HUES6 (cell line): ENCODE results near the gene GNG14.
"Not testable (repeated sequence)": the region's sequence is repeated elsewhere in the genome, so short reads cannot be mapped to it uniquely, and the experiment has no call there.

Source experiments
- H3K27ac ChIP-seq: 2 replicates; pipeline ENCODE4 v1.7.0; 2013; ENCODE audit warnings: low read depth, mild to moderate bottlenecking, low read length, inconsistent platforms
- H3K27me3 ChIP-seq: 2 replicates; pipeline ENCODE4 v1.6.1; 2013; ENCODE audit warnings: low read length; ENCODE audit not compliant: control insufficient read depth, insufficient read depth
- H3K36me3 ChIP-seq: 2 replicates; pipeline ENCODE4 v1.6.1; 2013; ENCODE audit warnings: low read length; ENCODE audit not compliant: control insufficient read depth, insufficient read depth
- H3K4me1 ChIP-seq: 2 replicates; pipeline ENCODE4 v1.6.1; 2013; ENCODE audit warnings: low read length; ENCODE audit not compliant: control insufficient read depth, insufficient read depth
- H3K4me3 ChIP-seq: 2 replicates; pipeline ENCODE4 v1.5.1; 2013; ENCODE audit warnings: low read depth, low read length
- H3K9ac ChIP-seq: one replicate; pipeline ENCODE4 v1.6.1; 2013; ENCODE audit warnings: mild to moderate bottlenecking, low read length
- H3K9me3 ChIP-seq: 2 replicates; pipeline ENCODE4 v1.6.1; 2013; ENCODE audit warnings: low read depth, low read length; ENCODE audit not compliant: control insufficient read depth, insufficient read depth

Gene GNG14

DNA sequence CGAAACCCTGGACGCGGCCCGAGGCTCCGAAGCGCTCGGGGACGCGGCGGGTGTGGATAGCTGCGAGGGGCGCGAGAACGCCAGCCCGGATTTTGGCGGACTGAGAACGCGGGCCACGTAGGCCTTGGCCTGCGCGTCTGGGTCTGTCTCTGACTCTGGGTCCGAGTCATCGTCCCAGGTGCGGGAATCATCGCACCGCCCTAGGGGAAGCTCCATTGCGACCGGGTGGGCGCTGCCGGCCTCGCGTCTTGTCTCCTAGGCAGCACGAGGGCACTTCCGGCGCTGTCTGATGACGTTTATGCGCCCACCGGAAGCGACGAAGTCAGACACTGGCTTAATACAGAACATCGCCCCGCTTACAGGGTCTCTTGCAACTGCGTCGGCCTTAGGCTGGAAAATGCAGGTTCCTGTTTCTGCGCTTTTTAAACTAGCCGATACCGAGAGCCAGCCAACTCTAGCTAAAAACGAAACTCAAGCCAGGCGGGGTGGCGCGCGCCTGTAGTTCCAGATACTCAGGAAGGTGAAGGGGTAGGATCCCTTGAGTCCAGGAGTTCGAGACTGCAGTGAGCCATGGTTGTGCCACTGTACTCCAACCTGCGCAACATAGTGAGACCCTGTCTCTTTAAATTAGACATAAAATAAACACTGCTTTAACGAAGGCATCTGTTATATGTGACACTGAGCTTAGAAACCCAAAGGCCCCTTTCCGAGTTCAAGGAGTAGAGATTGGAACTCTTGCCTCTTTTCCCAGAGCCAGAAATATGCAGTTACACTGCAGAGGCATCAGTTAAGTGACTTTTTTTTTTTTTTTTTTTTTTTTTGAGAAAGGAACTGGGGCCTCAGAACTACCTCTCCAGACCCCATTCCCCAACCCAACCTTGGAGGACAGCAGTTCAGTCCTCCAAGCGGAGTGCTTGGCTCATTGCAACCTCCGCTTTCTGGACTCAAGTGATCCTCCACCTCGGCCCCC lies 8.9 kb downstream of the GNG14 start, which contains the start of gene FBXW9:
Gene FBXW9 (minus strand): TSS at position 266 of the 970 bp plus-strand sequence. CDS start 50 bp downstream, at position 216.
- H3K4me3 ChIP-seq = peak within 1 kb of the TSS; percentile 84
- H3K27ac ChIP-seq = peak within 1 kb of the TSS; percentile 47; the same call in 1 of the 2 replicates
- H3K27me3 ChIP-seq = no peaks in the 10 kb centered on the region
- no peaks in the 10 kb centered on the region for H3K9me3 ChIP-seq
- H3K36me3 ChIP-seq = peaks cover 34% of the 10 kb centered on the region
- peak within 1 kb of the TSS; percentile 86 for H3K9ac ChIP-seq
- peaks cover 4% of the 10 kb centered on the region; the same call in 1 of the 2 replicates for H3K4me1 ChIP-seq

DNA sequence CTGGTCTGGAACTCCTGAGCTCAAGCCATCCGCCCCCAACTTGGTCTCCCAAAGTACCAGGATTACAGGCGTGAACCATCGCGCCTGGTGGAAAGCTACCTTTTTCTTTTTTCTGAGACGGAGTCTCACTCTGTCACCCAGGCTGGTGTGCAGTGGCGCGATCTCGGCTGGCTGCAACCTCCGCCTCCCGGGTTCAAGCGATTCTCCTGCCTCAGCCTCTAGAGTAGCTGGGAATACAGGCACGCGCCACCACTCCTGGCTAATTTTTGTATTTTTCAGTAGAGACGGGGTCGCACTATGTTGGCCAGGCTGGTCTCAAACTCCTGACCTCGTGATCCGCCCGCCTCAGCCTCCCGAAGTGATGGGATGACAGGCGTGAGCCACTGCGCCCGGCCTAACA lies 9.6 kb downstream of the GNG14 start:
- peaks cover 41% of the 10 kb centered on the region for H3K36me3 ChIP-seq
- H3K27me3 ChIP-seq, H3K9me3 ChIP-seq, H3K27ac ChIP-seq, H3K4me1 ChIP-seq: not testable (repeated sequence)
- H3K4me3 ChIP-seq = peak overlapping the region; percentile 84
- H3K9ac ChIP-seq = peak overlapping the region; percentile 86

DNA sequence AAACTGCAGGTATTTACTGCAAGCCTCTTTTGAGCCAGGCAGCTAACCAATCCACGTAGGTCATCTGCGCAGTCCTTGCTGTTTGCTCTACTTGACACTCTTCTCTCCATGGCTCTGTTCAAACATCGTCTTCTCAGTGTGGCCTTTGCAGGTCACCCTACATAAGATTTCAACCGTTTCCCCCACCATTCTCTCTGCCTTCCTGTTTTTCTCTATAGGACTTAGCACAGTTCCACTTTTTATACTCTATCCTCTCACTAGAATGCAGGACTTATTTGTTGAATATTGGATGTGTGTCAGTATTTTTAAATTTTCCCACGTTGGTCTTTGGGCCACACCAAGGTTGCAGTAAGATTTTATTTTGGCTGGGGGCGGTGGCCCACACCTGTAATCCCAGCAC lies 10.3 kb downstream of the GNG14 start:
- H3K9ac ChIP-seq = no peak overlapping the region
- H3K9me3 ChIP-seq = no peaks in the 10 kb centered on the region
- no peaks in the 10 kb centered on the region for H3K27me3 ChIP-seq
- no peak overlapping the region for H3K27ac ChIP-seq
- peaks cover 46% of the 10 kb centered on the region for H3K36me3 ChIP-seq
- peaks cover 4% of the 10 kb centered on the region; the same call in 1 of the 2 replicates for H3K4me1 ChIP-seq
- no peak overlapping the region for H3K4me3 ChIP-seq

GRCh38 chr19:12701596-12702282 lies 13.9 kb downstream of the GNG14 start:
- Histone ChIP-seq H3K4me3 (no peak overlapping the region), H3K9ac (no peak overlapping the region), H3K27me3 (no peaks in the 10 kb centered on the region), H3K36me3 (peaks cover 81% of the 10 kb centered on the region), H3K9me3 (no peaks in the 10 kb centered on the region), H3K4me1 (0 out of 2 replicates have a peak, but pooled peaks cover 5% of the 10 kb centered on the region), H3K27ac (no peak overlapping the region)

GRCh38 chr19:12703046-12703445 lies 15.2 kb downstream of the GNG14 start:
- Histone ChIP-seq H3K27ac (no peak overlapping the region), H3K4me1 (0 out of 2 replicates have a peak, but pooled peaks cover 5% of the 10 kb centered on the region), H3K4me3 (no peak overlapping the region), H3K36me3 (peaks cover 89% of the 10 kb centered on the region), H3K9me3 (no peaks in the 10 kb centered on the region), H3K27me3 (no peaks in the 10 kb centered on the region), H3K9ac (no peak overlapping the region)

DNA sequence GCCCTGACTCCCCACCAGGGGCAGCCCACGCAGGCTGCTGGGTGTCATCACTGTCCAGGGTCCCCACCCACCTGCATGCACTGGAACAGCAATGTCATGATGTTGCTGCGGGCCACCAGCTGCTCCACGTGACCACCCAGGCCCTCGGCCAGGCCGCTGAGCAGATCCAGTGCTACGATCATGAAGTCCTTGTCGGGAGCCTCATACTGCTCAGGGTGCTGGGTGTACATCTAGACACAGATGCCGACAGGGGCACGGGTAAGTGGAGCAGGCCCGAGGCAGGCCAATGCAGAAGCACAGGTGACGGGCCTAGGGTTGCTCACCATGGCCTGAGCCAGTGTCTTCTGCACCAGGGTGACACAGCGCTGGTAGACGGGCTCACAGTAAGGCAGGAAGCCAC lies 17.4 kb downstream of the GNG14 start:
- H3K36me3 ChIP-seq = peaks cover 90% of the 10 kb centered on the region
- H3K27ac ChIP-seq = no peak overlapping the region
- H3K9me3 ChIP-seq = no peaks in the 10 kb centered on the region
- 0 out of 2 replicates have a peak, but pooled peaks cover 5% of the 10 kb centered on the region for H3K4me1 ChIP-seq
- no peak overlapping the region for H3K9ac ChIP-seq
- no peaks in the 10 kb centered on the region for H3K27me3 ChIP-seq
- H3K4me3 ChIP-seq = no peak overlapping the region

GRCh38 chr19:12705654-12706331 lies 18.0 kb downstream of the GNG14 start:
- peaks cover 91% of the 10 kb centered on the region for H3K36me3 ChIP-seq
- H3K27ac ChIP-seq = no peak overlapping the region
- no peaks in the 10 kb centered on the region for H3K27me3 ChIP-seq
- no peak overlapping the region for H3K9ac ChIP-seq
- H3K4me1 ChIP-seq = 0 out of 2 replicates have a peak, but pooled peaks cover 5% of the 10 kb centered on the region
- no peaks in the 10 kb centered on the region for H3K9me3 ChIP-seq
- no peak overlapping the region for H3K4me3 ChIP-seq

- H3K36me3 ChIP-seq = peaks cover 91% of the 10 kb centered on the region
- no peak overlapping the region for H3K9ac ChIP-seq
- H3K9me3 ChIP-seq = no peaks in the 10 kb centered on the region
- no peaks in the 10 kb centered on the region for H3K27me3 ChIP-seq
- no peak overlapping the region for H3K27ac ChIP-seq
- 0 out of 2 replicates have a peak, but pooled peaks cover 5% of the 10 kb centered on the region for H3K4me1 ChIP-seq
- no peak overlapping the region for H3K4me3 ChIP-seq
Measured at GRCh38 chr19:12706332-12706718, 18.5 kb downstream of the GNG14 start.

GRCh38 chr19:12708641-12709040 lies 20.8 kb downstream of the GNG14 start:
- Histone ChIP-seq H3K4me1 (0 out of 2 replicates have a peak, but pooled peaks cover under 1% of the 10 kb centered on the region), H3K27ac (no peak overlapping the region), H3K9me3 (no peaks in the 10 kb centered on the region), H3K36me3 (peaks cover 89% of the 10 kb centered on the region), H3K9ac (no peak overlapping the region), H3K4me3 (no peak overlapping the region), H3K27me3 (no peaks in the 10 kb centered on the region)

DNA sequence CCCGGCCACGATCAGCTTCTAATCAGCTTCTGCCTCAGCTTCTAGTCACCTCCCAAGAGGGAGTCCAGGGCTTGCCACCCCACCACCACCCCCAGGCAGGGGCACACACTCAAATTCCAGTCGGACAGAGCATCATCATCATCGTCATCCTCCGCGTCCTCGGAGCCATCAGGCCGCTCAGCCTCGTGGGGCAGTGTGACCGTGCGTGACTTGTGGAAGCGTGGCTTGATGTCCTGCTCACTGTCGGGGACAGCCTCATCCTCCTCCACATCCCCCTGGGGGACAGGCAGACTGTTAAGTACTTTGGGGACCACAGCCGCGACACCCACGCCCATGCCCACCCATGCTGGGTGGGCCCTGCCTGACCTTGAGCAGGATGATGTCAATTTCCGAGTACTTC lies 23.4 kb downstream of the GNG14 start:
- H3K4me1 ChIP-seq = no peaks in the 10 kb centered on the region
- H3K4me3 ChIP-seq = no peak overlapping the region
- H3K9me3 ChIP-seq = no peaks in the 10 kb centered on the region
- no peak overlapping the region for H3K9ac ChIP-seq
- no peak overlapping the region for H3K27ac ChIP-seq
- H3K27me3 ChIP-seq = no peaks in the 10 kb centered on the region
- peaks cover 88% of the 10 kb centered on the region for H3K36me3 ChIP-seq
